H1 (cell line): ENCODE measurements around the gene PDLIM3. TPM values are rescaled to one million over a fixed set of nuclear protein-coding genes. Genes with fewer than 3 reads are reported as not detected.

ENCODE experiments used
- CTCF ChIA-PET: fragments of 300-600 bp; sonication (Branson Sonifier 250); formaldehyde crosslinking; loops from one replicate; lab custom pipeline; 2021; ENCODE audit not compliant: partially characterized antibody; lab: Charles Lee
- POLR2A ChIA-PET: fragments of 300-600 bp; sonication (Branson Sonifier 250); formaldehyde crosslinking; loops from one replicate; lab custom pipeline; 2021; ENCODE audit warnings: inconsistent platforms; ENCODE audit not compliant: partially characterized antibody; lab: Charles Lee
- DNase-seq, 2 experiments: peaks; one replicate each; pipeline versions ENCODE4 v3.0.0 to v3.0.0-alpha.2; 2010 to 2022; ENCODE audit warnings: low spot score in 2 of 2, low read depth in 1 of 2, mixed read lengths in 1 of 2
- FAIRE-seq: peaks from 2 replicates; lab custom pipeline; 2011; peaks lifted over from hg19 to GRCh38; lab: Jason Lieb, UNC
- H2AFZ ChIP-seq: 2 replicates; pipeline ENCODE4 v1.8.1; 2012; ENCODE audit warnings: low read length, inconsistent platforms
- H2AK5ac ChIP-seq: 2 replicates; pipeline ENCODE4 v1.6.1; 2013; ENCODE audit warnings: low read depth, low read length
- H2BK120ac ChIP-seq: replicated peaks from 2 replicates; pipeline ENCODE3; 2013; ENCODE audit warnings: low read depth, low read length, inconsistent platforms
- H2BK12ac ChIP-seq: 2 replicates; pipeline ENCODE4 v1.6.1; 2013; ENCODE audit warnings: low read depth, low read length
- H2BK15ac ChIP-seq: 2 replicates; pipeline ENCODE4 v1.6.1; 2013; ENCODE audit warnings: low read length
- H2BK20ac ChIP-seq: 2 replicates; pipeline ENCODE4 v1.6.1; 2013; ENCODE audit warnings: low read length
- H2BK5ac ChIP-seq: 2 replicates; pipeline ENCODE4 v1.6.1; 2013; ENCODE audit warnings: low read depth, low read length
- H3K14ac ChIP-seq: 2 replicates; pipeline ENCODE4 v1.6.1; 2013; ENCODE audit warnings: inconsistent platforms; ENCODE audit not compliant: insufficient read length
- H3K18ac ChIP-seq: 2 replicates; pipeline ENCODE4 v1.6.1; 2013; ENCODE audit warnings: low read length; ENCODE audit errors: extremely low read depth
- H3K23ac ChIP-seq: 2 replicates; pipeline ENCODE4 v1.6.1; 2013; ENCODE audit warnings: inconsistent platforms; ENCODE audit not compliant: insufficient read length
- H3K23me2 ChIP-seq: 2 replicates; pipeline ENCODE4 v1.6.1; 2013; ENCODE audit warnings: low read depth, low read length
- H3K27ac ChIP-seq: 2 replicates; pipeline ENCODE4 v1.6.1; 2011; ENCODE audit warnings: low read depth, low read length, inconsistent platforms
- H3K27me3 ChIP-seq, 4 experiments: replicated peaks in 1 of 4; 1 replicate in 1 of 4; 2 replicates in 3 of 4; pipeline versions ENCODE4 v1.6.1 to v1.8.1; 2011 to 2013; ENCODE audit warnings: low read length in 3 of 4, mild to moderate bottlenecking in 3 of 4, inconsistent platforms in 2 of 4, mixed read lengths in 2 of 4, moderate library complexity in 1 of 4; ENCODE audit not compliant: control insufficient read depth in 3 of 4, insufficient read depth in 3 of 4; ENCODE audit errors: extremely low read depth in 1 of 4
- H3K36me3 ChIP-seq, 4 experiments: 2 replicates each; pipeline versions ENCODE4 v1.6.1 to v1.8.1; 2011 to 2013; ENCODE audit warnings: mild to moderate bottlenecking in 4 of 4, low read length in 3 of 4, moderate library complexity in 2 of 4, control low read depth in 1 of 4, inconsistent platforms in 1 of 4; ENCODE audit not compliant: insufficient read depth in 4 of 4, control insufficient read depth in 2 of 4
- H3K4ac ChIP-seq: replicated peaks from 2 replicates; pipeline ENCODE3; 2013; ENCODE audit warnings: low read length, low read depth, mixed read lengths, inconsistent platforms; ENCODE audit not compliant: insufficient read length
- H3K4me1 ChIP-seq, 4 experiments: replicated peaks in 1 of 4; 1 replicate in 1 of 4; 2 replicates in 3 of 4; pipeline versions ENCODE4 v1.6.1 to v1.8.1; 2011 to 2013; ENCODE audit warnings: low read length in 3 of 4, inconsistent platforms in 2 of 4, mixed read lengths in 1 of 4; ENCODE audit not compliant: insufficient read depth in 4 of 4, control insufficient read depth in 3 of 4
- H3K4me2 ChIP-seq, 2 experiments: 2 replicates each; pipeline versions ENCODE4 v1.6.1 to v1.8.1; 2011 to 2013; ENCODE audit warnings: low read depth in 2 of 2, low read length in 2 of 2, control low read depth in 1 of 2, inconsistent platforms in 1 of 2, mild to moderate bottlenecking in 1 of 2; ENCODE audit not compliant: insufficient read depth in 1 of 2
- H3K4me3 ChIP-seq, 4 experiments: fragments of 200-600, 300-600 bp in 1 of 4; sonication (generic), shearing (Covaris generic), sonication (Bioruptor Twin) in 1 of 4; 2 replicates each; pipeline versions ENCODE4 v1.5.1 to v1.8.1; 2011 to 2016; ENCODE audit warnings: low read length in 4 of 4, low read depth in 3 of 4, control low read depth in 2 of 4, inconsistent platforms in 2 of 4, mild to moderate bottlenecking in 2 of 4, mixed read lengths in 1 of 4, moderate library complexity in 1 of 4; ENCODE audit not compliant: insufficient read depth in 2 of 4; ENCODE audit errors: extremely low read depth in 1 of 4
- H3K56ac ChIP-seq: replicated peaks from 2 replicates; pipeline ENCODE3; 2013; ENCODE audit warnings: low read depth, mild to moderate bottlenecking, mixed read lengths, low read length, inconsistent platforms; ENCODE audit not compliant: insufficient read length
- H3K79me1 ChIP-seq: 2 replicates; pipeline ENCODE4 v1.6.1; 2013; ENCODE audit warnings: low read depth, low read length, control low read depth
- H3K79me2 ChIP-seq, 2 experiments: 2 replicates each; pipeline versions ENCODE4 v1.6.1 to v1.8.1; 2012 to 2013; ENCODE audit warnings: low read length in 2 of 2, mild to moderate bottlenecking in 2 of 2, inconsistent platforms in 1 of 2; ENCODE audit not compliant: insufficient read depth in 2 of 2, control insufficient read depth in 1 of 2
- H3K9ac ChIP-seq, 4 experiments: replicated peaks in 1 of 4; 1 replicate in 1 of 4; 2 replicates in 3 of 4; pipeline versions ENCODE4 v1.6.1 to v1.8.1; 2011 to 2013; ENCODE audit warnings: low read depth in 3 of 4, low read length in 3 of 4, control low read depth in 2 of 4, mild to moderate bottlenecking in 2 of 4, moderate library complexity in 2 of 4, inconsistent platforms in 1 of 4; ENCODE audit errors: extremely low read depth in 1 of 4
- H3K9me3 ChIP-seq, 2 experiments: 2 replicates each; pipeline versions ENCODE4 v1.6.1 to v1.8.1; 2012 to 2013; ENCODE audit warnings: mild to moderate bottlenecking in 2 of 2, moderate library complexity in 2 of 2, control low read depth in 1 of 2, inconsistent platforms in 1 of 2, low read depth in 1 of 2, low read length in 1 of 2, mixed read lengths in 1 of 2; ENCODE audit not compliant: insufficient read depth in 2 of 2
- H4K20me1 ChIP-seq, 2 experiments: replicated peaks in 1 of 2; 2 replicates each; pipeline versions ENCODE3 to v1.8.1; 2011 to 2013; ENCODE audit warnings: inconsistent platforms in 2 of 2, low read length in 2 of 2, mild to moderate bottlenecking in 1 of 2; ENCODE audit not compliant: insufficient read depth in 2 of 2, control insufficient read depth in 1 of 2
- H4K5ac ChIP-seq: 2 replicates; pipeline ENCODE4 v1.6.1; 2013; ENCODE audit warnings: low read length, low read depth, mixed read lengths, inconsistent platforms; ENCODE audit not compliant: insufficient read length
- H4K8ac ChIP-seq: 2 replicates; pipeline ENCODE4 v1.8.0; 2013; ENCODE audit warnings: mild to moderate bottlenecking, moderate library complexity, low read length, inconsistent platforms; ENCODE audit not compliant: insufficient read depth; ENCODE audit errors: extremely low read depth
- H4K91ac ChIP-seq: replicated peaks from 2 replicates; pipeline ENCODE3; 2013; ENCODE audit warnings: low read length, mixed read lengths, inconsistent platforms; ENCODE audit not compliant: insufficient read length
- CHD1 ChIP-seq: IDR thresholded peaks from 2 replicates; pipeline ENCODE4 v1.6.1; 2012; ENCODE audit warnings: low read depth, low read length, improper control_type of control experiment
- CTBP2 ChIP-seq: IDR thresholded peaks from 2 replicates; pipeline ENCODE4 v1.7.0; 2011; ENCODE audit warnings: borderline replicate concordance, mild to moderate bottlenecking, moderate library complexity, mixed read lengths, low read length; ENCODE audit not compliant: insufficient read depth, insufficient read length
- NANOG ChIP-seq: IDR thresholded peaks from 2 replicates; pipeline ENCODE4 v1.6.1; 2011; ENCODE audit warnings: low read length, low read depth, mild to moderate bottlenecking, inconsistent platforms; ENCODE audit not compliant: insufficient read depth, poor library complexity, severe bottlenecking
- RAD21 ChIP-seq, 2 experiments: IDR thresholded peaks in 1 of 2; conservative IDR thresholded peaks in 1 of 2; 2 replicates each; pipeline ENCODE4 v1.6.1; 2011; ENCODE audit warnings: low read depth in 2 of 2, low read length in 2 of 2, improper control_type of control experiment in 1 of 2, inconsistent platforms in 1 of 2, mild to moderate bottlenecking in 1 of 2, moderate library complexity in 1 of 2
- RBBP5 ChIP-seq: IDR thresholded peaks from 2 replicates; pipeline ENCODE4 v1.7.1; 2012; ENCODE audit warnings: low read depth, mild to moderate bottlenecking, inconsistent platforms, low read length, moderate library complexity, borderline replicate concordance
- SP4 ChIP-seq: IDR thresholded peaks from 2 replicates; pipeline ENCODE4 v1.6.1; 2012; ENCODE audit warnings: low read length, inconsistent platforms
- TAF1 ChIP-seq: IDR thresholded peaks from 2 replicates; pipeline ENCODE4 v1.6.1; 2011; ENCODE audit warnings: mild to moderate bottlenecking, low read depth, low read length
- TAF7 ChIP-seq: optimal IDR thresholded peaks from 2 replicates; pipeline ENCODE3; 2011; ENCODE audit warnings: low read depth, mild to moderate bottlenecking, inconsistent platforms, low read length, moderate library complexity, borderline replicate concordance
- WGBS, 2 experiments: shearing (Covaris generic) in 1 of 2; methylation state at CpG; one replicate each; pipeline versions ENCODE4 v1.1.6 to v1.1.7; 2013 to 2015; ENCODE audit warnings: low lambda C conversion rate in 2 of 2, mixed read lengths in 2 of 2, inconsistent platforms in 1 of 2, low coverage in 1 of 2, missing lambda C conversion rate in 1 of 2; ENCODE audit not compliant: insufficient replicate concordance in 2 of 2, insufficient coverage in 1 of 2, insufficient read length in 1 of 2; ENCODE audit errors: extremely low coverage in 1 of 2, missing lambda C conversion rate in 1 of 2; 5-methylcytosine and 5-hydroxymethylcytosine counted together
- polyA plus RNA-seq, 7 experiments: library from polyadenylated mRNA; depleted of rRNA in 3 of 7; stranded (reverse) in 5 of 7; unstranded in 2 of 7; fragments of >200 nt in 5 of 7; fragments of 200-250 nt in 2 of 7; gene quantifications; 1 replicate in 5 of 7; 2 replicates in 1 of 7; 4 replicates in 1 of 7; pipeline versions ENCODE4 v1.2.1 to v1.2.3, GENCODE V29; 2011 to 2013; ENCODE audit warnings: missing spikeins in 2 of 7, mixed read lengths in 2 of 7
- total RNA-seq: library from RNA; stranded (reverse); fragmentation: NEBNext Ultra II Directional; extraction: Animal tissue kit (Norgen Biotek cat#: 25700); gene quantifications from 2 replicates; pipeline ENCODE4 v1.2.1, GENCODE V29; 2021
- TF ChIP-seq, protein P1 (sequence below): IDR thresholded peaks from 2 replicates; pipeline ENCODE4 v1.6.1; 2012; ENCODE audit warnings: low read length, inconsistent platforms
- TF ChIP-seq, protein P2 (sequence below): IDR thresholded peaks from 2 replicates; pipeline ENCODE4 v1.6.1; 2012; ENCODE audit warnings: inconsistent platforms

The PDLIM3 gene
- total and polyA plus RNA-seq, 2 of the 8 experiments (the other 6 are each of a cell fraction or from before 2014, with no cell fraction given), result 7.6 to 8.1 TPM

DNA sequence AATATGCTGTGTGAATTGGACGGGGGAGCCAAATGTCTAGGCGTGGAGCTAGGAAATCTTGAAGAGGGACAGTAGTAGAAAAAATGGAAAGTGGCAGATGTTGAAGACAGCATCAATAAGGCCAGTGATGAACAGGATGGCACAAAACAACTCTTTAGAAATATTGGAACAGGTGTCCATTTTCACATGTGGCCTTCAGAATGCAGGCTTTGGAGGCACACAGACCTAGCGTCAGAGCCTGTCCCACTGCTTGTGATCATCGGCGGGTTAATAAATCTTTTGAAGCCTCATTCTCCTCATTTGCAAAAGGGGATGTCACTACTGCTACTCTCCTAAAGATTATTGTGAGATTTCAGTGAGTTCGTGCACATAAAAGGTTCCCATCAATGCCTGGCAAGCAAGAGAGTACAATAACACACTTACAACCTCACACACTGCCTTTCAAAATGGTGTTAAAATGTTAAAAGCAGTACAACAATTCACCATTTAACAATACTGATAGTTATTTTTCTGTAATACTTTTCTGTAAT, 2.4 kb downstream of the PDLIM3 start:
- no peak overlapping the region for H4K91ac ChIP-seq
- POLR2A ChIA-PET, result no interaction called here
- H3K79me2 ChIP-seq, result no peaks in the 10 kb centered on the region
- H3K4me2 ChIP-seq, result no peak overlapping the region
- H2BK120ac ChIP-seq, result no peak overlapping the region
- no peaks in the 10 kb centered on the region for H3K9me3 ChIP-seq
- CTCF ChIA-PET, result interaction anchor here (0.8 kb wide), 1 partner anchor 59 kb away, joined by 3 read pairs; no protein-coding TSS in a partner anchor
- peaks cover 3 to 16% (median 10%) of the 10 kb centered on the region in 4 experiments; a peak in 6 of 7 replicates for H3K27me3 ChIP-seq
- H3K18ac ChIP-seq, result no peak overlapping the region
- H3K27ac ChIP-seq, result no peak overlapping the region
- no peak overlapping the region for H2BK5ac ChIP-seq
- H4K5ac ChIP-seq, result no peak overlapping the region
- H4K8ac ChIP-seq, result no peak overlapping the region
- H2BK20ac ChIP-seq, result no peak overlapping the region
- H3K4ac ChIP-seq, result no peak overlapping the region
- no peaks in the 10 kb centered on the region for H3K36me3 ChIP-seq
- no peak overlapping the region for H2BK15ac ChIP-seq
- no peak overlapping the region for H3K14ac ChIP-seq
- H3K23me2 ChIP-seq, result no peaks in the 10 kb centered on the region; the same call in 1 of the 2 replicates
- H2AFZ ChIP-seq, result no peak overlapping the region
- 92% methylated on average over 6 of the region's 6 CpGs; no CpG with 5 or more reads in 1 of the 2 experiments for WGBS, 2 experiments
- DNase-seq (no peak), FAIRE-seq (no peak)
- no peaks in the 10 kb centered on the region for H4K20me1 ChIP-seq
- no peak overlapping the region for H3K4me3 ChIP-seq
- H3K56ac ChIP-seq, result no peak overlapping the region
- H2BK12ac ChIP-seq, result no peak overlapping the region
- H3K9ac ChIP-seq, result no peak overlapping the region
- H2AK5ac ChIP-seq, result no peak overlapping the region
- no peak overlapping the region for H3K23ac ChIP-seq
- H3K79me1 ChIP-seq, result no peaks in the 10 kb centered on the region
- H3K4me1 ChIP-seq, result peaks cover 0 to 6% (median 2%) of the 10 kb centered on the region in 4 experiments; a peak in 2 of 7 replicates
- TF ChIP-seq CHD1 (no peak), NANOG (no peak), RAD21 (IDR thresholded peaks at IDR 0.05 in 1 of 2, conservative IDR thresholded peaks at IDR 0.05 in 1 of 2; ENCODE audit: low read depth in 2 of 2, low read length in 2 of 2) (no peak), TAF1 (no peak), TAF7 (no peak), CTBP2 (no peak), SP4 (no peak), RBBP5 (no peak)
- TF ChIP-seq, protein P1, sequence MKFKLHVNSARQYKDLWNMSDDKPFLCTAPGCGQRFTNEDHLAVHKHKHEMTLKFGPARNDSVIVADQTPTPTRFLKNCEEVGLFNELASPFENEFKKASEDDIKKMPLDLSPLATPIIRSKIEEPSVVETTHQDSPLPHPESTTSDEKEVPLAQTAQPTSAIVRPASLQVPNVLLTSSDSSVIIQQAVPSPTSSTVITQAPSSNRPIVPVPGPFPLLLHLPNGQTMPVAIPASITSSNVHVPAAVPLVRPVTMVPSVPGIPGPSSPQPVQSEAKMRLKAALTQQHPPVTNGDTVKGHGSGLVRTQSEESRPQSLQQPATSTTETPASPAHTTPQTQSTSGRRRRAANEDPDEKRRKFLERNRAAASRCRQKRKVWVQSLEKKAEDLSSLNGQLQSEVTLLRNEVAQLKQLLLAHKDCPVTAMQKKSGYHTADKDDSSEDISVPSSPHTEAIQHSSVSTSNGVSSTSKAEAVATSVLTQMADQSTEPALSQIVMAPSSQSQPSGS, result no peak
- TF ChIP-seq, protein P2, sequence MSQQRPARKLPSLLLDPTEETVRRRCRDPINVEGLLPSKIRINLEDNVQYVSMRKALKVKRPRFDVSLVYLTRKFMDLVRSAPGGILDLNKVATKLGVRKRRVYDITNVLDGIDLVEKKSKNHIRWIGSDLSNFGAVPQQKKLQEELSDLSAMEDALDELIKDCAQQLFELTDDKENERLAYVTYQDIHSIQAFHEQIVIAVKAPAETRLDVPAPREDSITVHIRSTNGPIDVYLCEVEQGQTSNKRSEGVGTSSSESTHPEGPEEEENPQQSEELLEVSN, result no peak
